Cerebellar cortex (tissue), 1 donor: ENCODE results near the gene SVOP.

Experiments used
- DNase-seq: peaks from one replicate; pipeline ENCODE4 v3.0.0-alpha.2; 2015; ENCODE audit warnings: low spot score

Gene SVOP

GRCh38 chr12:108935159-108935763 is 85.6 kb downstream of the SVOP start:
- DNase-seq = no peak

- DNase-seq = no peak
Measured at GRCh38 chr12:108933949-108934348, 86.9 kb downstream of the SVOP start.

GRCh38 chr12:108930756-108931155 is 90.1 kb downstream of the SVOP start:
- peak; percentile 85 for DNase-seq

GRCh38 chr12:108930155-108930554 is 90.7 kb downstream of the SVOP start:
- peak; percentile 35 for DNase-seq

- no peak for DNase-seq
Measured at GRCh38 chr12:108928695-108929094, 92.2 kb downstream of the SVOP start.

- no peak for DNase-seq
Measured at GRCh38 chr12:108922918-108923317, 98.0 kb downstream of the SVOP start.

- DNase-seq = no peak
Measured at GRCh38 chr12:108921946-108922345, 98.9 kb downstream of the SVOP start.

GRCh38 chr12:108918960-108919642 is 101.8 kb downstream of the SVOP start:
- DNase-seq = no peak

- DNase-seq = peak; percentile 64
Measured at GRCh38 chr12:108918206-108918605, 102.7 kb downstream of the SVOP start.

- no peak for DNase-seq
Measured at GRCh38 chr12:108916336-108916735, 104.5 kb downstream of the SVOP start.

- no peak for DNase-seq
Measured at GRCh38 chr12:108915632-108916133, 105.2 kb downstream of the SVOP start.

- peak; percentile 22 for DNase-seq
Measured at GRCh38 chr12:108914121-108914531, 106.7 kb downstream of the SVOP start.

GRCh38 chr12:108912361-108912760 is 108.5 kb downstream of the SVOP start:
- no peak for DNase-seq

GRCh38 chr12:108911915-108912314 is 109.0 kb downstream of the SVOP start:
- no peak for DNase-seq

GRCh38 chr12:108910336-108910735 is 110.5 kb downstream of the SVOP start:
- DNase-seq = no peak

- DNase-seq = no peak
Measured at GRCh38 chr12:108907839-108908351, 113.0 kb downstream of the SVOP start.

- DNase-seq = no peak
Measured at GRCh38 chr12:108906971-108907370, 113.9 kb downstream of the SVOP start.

GRCh38 chr12:108905725-108906124 is 115.1 kb downstream of the SVOP start:
- DNase-seq = no peak

- DNase-seq = no peak
Measured at GRCh38 chr12:108899145-108899544, 121.7 kb downstream of the SVOP start.

GRCh38 chr12:108896817-108897216 is 124.1 kb downstream of the SVOP start:
- DNase-seq = no peak

- DNase-seq = no peak
Measured at GRCh38 chr12:108896336-108896735, 124.5 kb downstream of the SVOP start.

GRCh38 chr12:108895220-108895802 is 125.6 kb downstream of the SVOP start:
- DNase-seq = no peak

GRCh38 chr12:108890208-108890607 is 130.7 kb downstream of the SVOP start:
- no peak for DNase-seq
